Adipocyte (in vitro differentiated cells): ENCODE results near the gene ELMOD3.
"Not testable (repeated sequence)": the region's sequence is repeated elsewhere in the genome, so short reads cannot be mapped to it uniquely, and the experiment has no call there.

ENCODE experiments used
- DNase-seq: peaks from one replicate; pipeline ENCODE4 v3.0.0-alpha.2; 2015; ENCODE audit warnings: low read depth
- H3K27me3 ChIP-seq: replicated peaks from 2 replicates; pipeline ENCODE4 v1.7.0; 2013; ENCODE audit warnings: mild to moderate bottlenecking, low read length, moderate library complexity; ENCODE audit not compliant: control insufficient read depth, insufficient read depth
- H3K36me3 ChIP-seq: 2 replicates; pipeline ENCODE4 v1.7.0; 2013; ENCODE audit warnings: low read length, mild to moderate bottlenecking, moderate library complexity; ENCODE audit not compliant: control insufficient read depth, insufficient read depth, severe bottlenecking
- H3K4me1 ChIP-seq: 2 replicates; pipeline ENCODE4 v1.7.0; 2013; ENCODE audit warnings: mild to moderate bottlenecking, low read length, moderate library complexity; ENCODE audit not compliant: control insufficient read depth, insufficient read depth
- H3K4me3 ChIP-seq: 2 replicates; pipeline ENCODE4 v1.7.0; 2013; ENCODE audit warnings: mild to moderate bottlenecking, low read length, moderate library complexity
- H3K9ac ChIP-seq: 2 replicates; pipeline ENCODE4 v1.7.0; 2013; ENCODE audit warnings: mild to moderate bottlenecking, low read length, moderate library complexity
- H3K9me3 ChIP-seq: 2 replicates; pipeline ENCODE4 v1.7.0; 2013; ENCODE audit warnings: mild to moderate bottlenecking, low read length, moderate library complexity; ENCODE audit not compliant: control insufficient read depth

ELMOD3 gene

GRCh38 chr2:85354286-85355072, at the start of gene ELMOD3, which contains the start of gene RETSAT:
Gene ELMOD3, plus strand, starts transcription at chr2:85354769. Its CDS starts 2,430 bp downstream, at chr2:85357199.
Gene RETSAT, minus strand, starts transcription at chr2:85354528. Its CDS starts 21 bp downstream, at chr2:85354507.
- H3K9ac ChIP-seq: peak within 1 kb of the TSS; percentile 99
- no peaks in the 10 kb centered on the region for H3K9me3 ChIP-seq
- peak within 1 kb of the TSS; percentile 96 for H3K4me3 ChIP-seq
- no peaks in the 10 kb centered on the region for H3K27me3 ChIP-seq
- peaks cover 62% of the 10 kb centered on the region for H3K4me1 ChIP-seq
- peak; percentile 100 for DNase-seq
- H3K36me3 ChIP-seq: peaks cover 39% of the 10 kb centered on the region

GRCh38 chr2:85307527-85307897, 47.1 kb upstream of the ELMOD3 start:
- peaks cover 20% of the 10 kb centered on the region for H3K4me1 ChIP-seq
- no peak overlapping the region for H3K4me3 ChIP-seq
- no peaks in the 10 kb centered on the region for H3K27me3 ChIP-seq
- no peak overlapping the region for H3K9ac ChIP-seq
- H3K9me3 ChIP-seq: no peaks in the 10 kb centered on the region
- no peak for DNase-seq
- peaks cover 54% of the 10 kb centered on the region for H3K36me3 ChIP-seq

GRCh38 chr2:85308201-85308600, 46.4 kb upstream of the ELMOD3 start:
- Histone ChIP-seq H3K27me3 (no peaks in the 10 kb centered on the region), H3K9me3 (no peaks in the 10 kb centered on the region), H3K9ac (no peak overlapping the region), H3K4me1 (peaks cover 23% of the 10 kb centered on the region), H3K36me3 (peaks cover 51% of the 10 kb centered on the region), H3K4me3 (no peak overlapping the region)
- no peak for DNase-seq

GRCh38 chr2:85308896-85309555, 45.5 kb upstream of the ELMOD3 start:
- DNase-seq: peak; percentile 24
- Histone ChIP-seq H3K9me3 (no peaks in the 10 kb centered on the region), H3K4me3 (no peak overlapping the region), H3K36me3 (peaks cover 51% of the 10 kb centered on the region), H3K9ac (peak overlapping the region; percentile 1), H3K27me3 (no peaks in the 10 kb centered on the region), H3K4me1 (peaks cover 31% of the 10 kb centered on the region)

DNA sequence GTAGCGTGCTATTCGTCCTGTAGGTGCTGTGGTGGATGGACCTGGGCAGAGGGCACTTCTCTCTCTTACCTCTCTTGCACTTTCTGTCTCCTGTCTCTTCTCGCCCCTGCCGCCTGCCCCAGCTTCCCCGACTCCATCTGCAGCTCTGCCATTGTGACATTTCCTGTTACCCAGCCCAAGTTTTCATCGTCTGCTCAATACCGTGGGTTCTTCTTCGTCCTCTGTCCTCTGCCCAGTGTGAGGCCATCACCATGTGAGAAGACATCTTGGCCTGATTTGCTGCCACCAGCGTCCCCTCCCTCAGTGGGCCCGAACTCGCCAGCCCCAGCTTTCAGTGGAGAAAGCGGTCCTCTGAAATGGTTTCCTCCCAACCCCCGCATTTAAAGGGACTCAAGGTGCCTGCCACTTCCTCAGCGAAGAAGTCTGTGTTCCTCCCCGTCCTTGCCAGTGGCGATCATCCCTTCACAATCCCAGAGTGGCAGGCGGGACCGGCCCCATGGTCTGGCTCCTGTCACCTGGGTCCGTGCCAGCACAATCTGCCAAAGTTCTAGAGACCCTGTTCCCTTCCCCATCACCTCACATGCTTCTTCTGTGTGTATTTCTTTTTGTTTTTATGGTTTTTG, 44.8 kb upstream of the ELMOD3 start:
- DNase-seq: no peak
- Histone ChIP-seq H3K4me1 (peaks cover 37% of the 10 kb centered on the region), H3K4me3 (no peak overlapping the region), H3K27me3 (no peaks in the 10 kb centered on the region), H3K9ac (no peak overlapping the region), H3K36me3 (peaks cover 50% of the 10 kb centered on the region), H3K9me3 (no peaks in the 10 kb centered on the region)

GRCh38 chr2:85310330-85310729, 44.2 kb upstream of the ELMOD3 start:
- Histone ChIP-seq H3K4me1 (peaks cover 37% of the 10 kb centered on the region), H3K36me3 (peaks cover 51% of the 10 kb centered on the region), H3K27me3 (no peaks in the 10 kb centered on the region), H3K9me3 (no peaks in the 10 kb centered on the region), H3K4me3 (no peak overlapping the region), H3K9ac (no peak overlapping the region)
- DNase-seq: no peak

DNA sequence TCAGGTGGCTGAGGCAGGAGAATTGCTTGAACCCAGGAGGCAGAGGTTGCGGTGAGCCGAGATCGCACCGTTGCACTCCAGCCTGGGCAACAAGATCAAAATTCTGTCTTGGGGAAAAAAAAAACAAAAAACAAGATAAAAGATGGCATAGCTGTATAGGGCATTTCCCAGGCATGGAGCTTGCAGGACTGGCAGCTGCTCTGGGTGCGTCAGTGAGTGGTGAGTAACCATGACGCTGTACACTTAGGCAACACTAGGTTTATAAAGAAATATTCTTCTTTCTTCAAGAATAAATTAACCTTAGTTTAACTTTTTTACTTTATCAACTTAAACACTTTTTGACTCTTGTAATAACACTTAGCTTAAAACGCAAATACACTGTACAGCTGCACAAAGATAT, 42.2 kb upstream of the ELMOD3 start:
- H3K36me3 ChIP-seq: peaks cover 46% of the 10 kb centered on the region
- no peak for DNase-seq
- no peaks in the 10 kb centered on the region for H3K27me3 ChIP-seq
- no peak overlapping the region for H3K9ac ChIP-seq
- H3K9me3 ChIP-seq: no peaks in the 10 kb centered on the region
- no peak overlapping the region for H3K4me3 ChIP-seq
- peaks cover 33% of the 10 kb centered on the region for H3K4me1 ChIP-seq

- Histone ChIP-seq H3K4me1 (peaks cover 31% of the 10 kb centered on the region), H3K27me3 (no peaks in the 10 kb centered on the region), H3K9me3 (no peaks in the 10 kb centered on the region), H3K36me3 (peaks cover 39% of the 10 kb centered on the region), H3K9ac (no peak overlapping the region), H3K4me3 (no peak overlapping the region)
- no peak for DNase-seq
Observed at GRCh38 chr2:85314884-85315242, 39.7 kb upstream of the ELMOD3 start.

GRCh38 chr2:85315921-85316320, 38.6 kb upstream of the ELMOD3 start:
- not testable (repeated sequence) for DNase-seq, H3K27me3 ChIP-seq, H3K9me3 ChIP-seq, H3K4me3 ChIP-seq, H3K9ac ChIP-seq
- peaks cover 31% of the 10 kb centered on the region for H3K4me1 ChIP-seq
- H3K36me3 ChIP-seq: peaks cover 41% of the 10 kb centered on the region

DNA sequence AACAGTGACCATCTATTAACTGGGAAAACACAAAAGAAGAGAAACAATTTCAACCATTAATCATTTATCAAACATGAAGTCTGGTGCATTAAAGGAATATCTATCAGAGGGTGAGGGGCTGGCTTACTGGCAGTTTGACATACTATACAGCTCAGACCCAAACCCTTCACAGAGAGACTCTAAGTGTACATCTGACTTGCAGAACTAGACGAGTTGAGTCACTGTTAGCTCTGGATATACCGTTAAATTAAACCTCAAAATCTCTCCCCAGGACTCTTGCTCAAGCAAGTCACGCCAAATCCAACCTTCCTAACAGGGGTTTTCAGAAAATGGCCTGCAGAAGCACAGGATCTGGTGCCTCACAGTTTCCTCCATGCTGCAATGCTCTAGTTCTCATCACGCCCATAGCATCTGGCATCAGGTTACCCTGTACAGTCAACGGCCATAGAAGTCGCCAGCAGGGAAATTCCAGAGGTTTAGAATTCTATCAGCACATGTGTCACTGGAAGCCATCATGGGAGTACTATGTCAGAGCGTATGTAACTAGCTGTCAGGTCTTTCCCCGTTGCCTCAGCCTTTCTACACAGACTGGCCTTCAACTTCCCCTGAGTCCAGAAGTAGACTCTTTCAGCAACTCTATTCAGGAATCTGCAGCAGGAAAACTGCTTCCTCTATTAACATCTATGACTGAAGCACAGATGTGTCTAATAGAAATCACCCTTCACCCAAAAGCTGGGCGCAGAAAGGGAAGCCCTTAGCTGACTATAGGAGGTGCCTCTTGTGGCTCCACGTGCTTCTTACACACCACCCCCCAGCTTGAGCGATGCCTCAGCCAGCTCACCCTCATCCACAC, 36.1 kb upstream of the ELMOD3 start:
- H3K4me1 ChIP-seq: peaks cover 31% of the 10 kb centered on the region
- no peak overlapping the region for H3K4me3 ChIP-seq
- peaks cover 64% of the 10 kb centered on the region for H3K36me3 ChIP-seq
- H3K27me3 ChIP-seq: no peaks in the 10 kb centered on the region
- DNase-seq: peak; percentile 95
- no peak overlapping the region for H3K9ac ChIP-seq
- H3K9me3 ChIP-seq: no peaks in the 10 kb centered on the region

GRCh38 chr2:85319796-85320195, 34.8 kb upstream of the ELMOD3 start:
- Histone ChIP-seq H3K9ac (no peak overlapping the region), H3K36me3 (peaks cover 73% of the 10 kb centered on the region), H3K4me1 (peaks cover 33% of the 10 kb centered on the region), H3K9me3 (no peaks in the 10 kb centered on the region), H3K4me3 (no peak overlapping the region), H3K27me3 (no peaks in the 10 kb centered on the region)
- DNase-seq: no peak
